Esophagus muscularis mucosa (tissue), 4 donors: ENCODE measurements around the gene SLC12A7. TPM values are rescaled to one million over a fixed set of nuclear protein-coding genes. Genes with fewer than 3 reads are reported as not detected.
A peak's percentile ranks its signal among the peaks of the same experiment; 100 is the strongest.

ENCODE experiments used
- DNase-seq: peaks from one replicate; pipeline ENCODE4 v3.0.0-alpha.2; 2017; ENCODE audit errors: extremely low spot score
- H3K27ac ChIP-seq, 4 donors: fragments of 200-600 bp; sonication (generic); replicated peaks in 1 of 4; 1 replicate in 3 of 4; 2 replicates in 1 of 4; pipeline ENCODE4 v1.5.1; 2016 to 2019; ENCODE audit warnings: mild to moderate bottlenecking in 1 of 4
- H3K27me3 ChIP-seq, 4 donors: fragments of 200-600 bp; sonication (generic); one replicate each; pipeline versions ENCODE4 v1.5.1 to v1.6.0; 2016 to 2019
- H3K36me3 ChIP-seq, 4 donors: fragments of 200-600 bp; sonication (generic); one replicate each; pipeline ENCODE4 v1.5.1; 2016 to 2019
- H3K4me1 ChIP-seq, 4 donors: fragments of 200-600 bp; sonication (generic); one replicate each; pipeline ENCODE4 v1.5.1; 2016 to 2019
- H3K4me3 ChIP-seq, 4 donors: fragments of 200-600 bp; sonication (generic); 1 replicate in 2 of 4; 2 replicates in 2 of 4; pipeline ENCODE4 v1.5.1; 2016 to 2019; ENCODE audit warnings: mild to moderate bottlenecking in 4 of 4, moderate library complexity in 1 of 4
- H3K9me3 ChIP-seq, 4 donors: fragments of 200-600 bp; sonication (generic); 1 replicate in 3 of 4; 2 replicates in 1 of 4; pipeline ENCODE4 v1.5.1; 2016 to 2019
- EP300 ChIP-seq: sonication (generic); formaldehyde crosslinking; IDR thresholded peaks from one replicate; pipeline ENCODE4 v1.6.1; 2017; ENCODE audit warnings: antibody characterized with exemption
- POLR2A ChIP-seq: fragments of 450-650 bp; IDR thresholded peaks from one replicate; pipeline ENCODE4 v1.6.1; 2017; ENCODE audit warnings: antibody characterized with exemption, moderate library complexity, mild to moderate bottlenecking, low read depth
- POLR2AphosphoS5 ChIP-seq, 2 donors: sonication (generic); formaldehyde crosslinking; IDR thresholded peaks; one replicate each; pipeline ENCODE4 v1.6.1; 2017; ENCODE audit warnings: antibody characterized with exemption in 2 of 2
- WGBS: methylation state at CpG from one replicate; pipeline ENCODE4 v1.1.5; 2018; 5-methylcytosine and 5-hydroxymethylcytosine counted together
- intact Hi-C: fragments of 100-400 bp; cut with DNase I; formaldehyde crosslinking; loops from one replicate; pipeline ENCODE4 v1.15.1; 2023
- total RNA-seq, 4 donors: library from RNA; depleted of rRNA; stranded (reverse); fragments of >200 nt; gene quantifications; one replicate each; pipeline versions ENCODE4 v1.1.0 to v1.2.1, GENCODE V29; 2016
- TF ChIP-seq, protein P1 (sequence below), 3 experiments: fragments of 200-600 bp in 2 of 3; fragments of 450-650 bp in 1 of 3; sonication (generic) in 2 of 3; IDR thresholded peaks; one replicate each; pipeline ENCODE4 v1.5.1; 2017 to 2019; ENCODE audit warnings: antibody characterized with exemption in 3 of 3, mild to moderate bottlenecking in 2 of 3, moderate library complexity in 1 of 3

Gene SLC12A7
- total RNA-seq = 10 to 100 TPM; 21.6 to 35.8 (median 25.4) TPM

DNA sequence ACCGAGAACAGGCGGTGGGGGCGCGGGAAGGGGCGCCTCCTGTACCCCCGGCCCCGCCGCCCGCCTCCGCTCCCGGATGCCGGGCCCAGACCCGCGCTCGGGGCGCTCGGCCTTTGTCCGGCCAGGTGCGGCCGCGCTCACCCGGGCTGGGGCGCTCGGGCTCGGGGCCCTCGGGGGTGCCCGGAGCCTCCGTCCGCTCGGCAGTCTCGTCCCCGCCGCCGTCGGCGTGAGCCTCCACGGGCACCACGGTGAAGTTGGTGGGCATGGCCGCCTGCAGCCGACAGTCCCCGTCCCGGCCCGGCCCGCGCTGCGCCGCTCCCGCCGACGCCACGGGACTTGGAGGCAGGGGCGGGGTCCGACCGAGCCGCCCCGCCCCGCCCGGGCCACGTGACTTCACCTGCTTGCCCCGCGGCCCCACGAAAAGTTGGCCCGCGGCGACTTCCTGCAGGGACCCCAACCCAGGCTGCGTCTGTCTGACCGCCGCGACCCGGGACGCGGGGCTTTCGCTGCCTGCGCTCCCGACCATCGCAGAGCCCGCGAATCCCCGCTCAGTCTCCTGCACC lies at the start of gene SLC12A7:
Gene SLC12A7 (minus strand): TSS at position 337 of the 563 bp plus-strand sequence. CDS start 72 bp downstream, at position 265.
- Histone ChIP-seq H3K27ac (peak within 1 kb of the TSS; percentile 78 to 90 (median 85)), H3K36me3 (peaks cover 0 to 5% (median 0%) of the 10 kb centered on the region in 4 donors), H3K27me3 (no peaks in the 10 kb centered on the region), H3K4me3 (peak within 1 kb of the TSS; percentile 76 to 96 (median 89)), H3K4me1 (peaks cover 32 to 55% (median 43%) of the 10 kb centered on the region in 4 donors), H3K9me3 (no peaks in the 10 kb centered on the region)
- WGBS = 4% methylated on average over 18 of the region's 79 CpGs
- DNase-seq = no peak
- intact Hi-C loops = loop anchor here (10.0 kb wide), 1 partner anchor 107 kb away; the partner anchor contains the start of gene NKD2
- TF ChIP-seq, protein P1, sequence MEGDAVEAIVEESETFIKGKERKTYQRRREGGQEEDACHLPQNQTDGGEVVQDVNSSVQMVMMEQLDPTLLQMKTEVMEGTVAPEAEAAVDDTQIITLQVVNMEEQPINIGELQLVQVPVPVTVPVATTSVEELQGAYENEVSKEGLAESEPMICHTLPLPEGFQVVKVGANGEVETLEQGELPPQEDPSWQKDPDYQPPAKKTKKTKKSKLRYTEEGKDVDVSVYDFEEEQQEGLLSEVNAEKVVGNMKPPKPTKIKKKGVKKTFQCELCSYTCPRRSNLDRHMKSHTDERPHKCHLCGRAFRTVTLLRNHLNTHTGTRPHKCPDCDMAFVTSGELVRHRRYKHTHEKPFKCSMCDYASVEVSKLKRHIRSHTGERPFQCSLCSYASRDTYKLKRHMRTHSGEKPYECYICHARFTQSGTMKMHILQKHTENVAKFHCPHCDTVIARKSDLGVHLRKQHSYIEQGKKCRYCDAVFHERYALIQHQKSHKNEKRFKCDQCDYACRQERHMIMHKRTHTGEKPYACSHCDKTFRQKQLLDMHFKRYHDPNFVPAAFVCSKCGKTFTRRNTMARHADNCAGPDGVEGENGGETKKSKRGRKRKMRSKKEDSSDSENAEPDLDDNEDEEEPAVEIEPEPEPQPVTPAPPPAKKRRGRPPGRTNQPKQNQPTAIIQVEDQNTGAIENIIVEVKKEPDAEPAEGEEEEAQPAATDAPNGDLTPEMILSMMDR (IDR thresholded peaks at IDR 0.05) = no peak
- peak; percentile 68 for TF ChIP-seq POLR2A
- peak; percentile 61 to 73 for TF ChIP-seq POLR2AphosphoS5 (IDR thresholded peaks at IDR 0.05)

DNA sequence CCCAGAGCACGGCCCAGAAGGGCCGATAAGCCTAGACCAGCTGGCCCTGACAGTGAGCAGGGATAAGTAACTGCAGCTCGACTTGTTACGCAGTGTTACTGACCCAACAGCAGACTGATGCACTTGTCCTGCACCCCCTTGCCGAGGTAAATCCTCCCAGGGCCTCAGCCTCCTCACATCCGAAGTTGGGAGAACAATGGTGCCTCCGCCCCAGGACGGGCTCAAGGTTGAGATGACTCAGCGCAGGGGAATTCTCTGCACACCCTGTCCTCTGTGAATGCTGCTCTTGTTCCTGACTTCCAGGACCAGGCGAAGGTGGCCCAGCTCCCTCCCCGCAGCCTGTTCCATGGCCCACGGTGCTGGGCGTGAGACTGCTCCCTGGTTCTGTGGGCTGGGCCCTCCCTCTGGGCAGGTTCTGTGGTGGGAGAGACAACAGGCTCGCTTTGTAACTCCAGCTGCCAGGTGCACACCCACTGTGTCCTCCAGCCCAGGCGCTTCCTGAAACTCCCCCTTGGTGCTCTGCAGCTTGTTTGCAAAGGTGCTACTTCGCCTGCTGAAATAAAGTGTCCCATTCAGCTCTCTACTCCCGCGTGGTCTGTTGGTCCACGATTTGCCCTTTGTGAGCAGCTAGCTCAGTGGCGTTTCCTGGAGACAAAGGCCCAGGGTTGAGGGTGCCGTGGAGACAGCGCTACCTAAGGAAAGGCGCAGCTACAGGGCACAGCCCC lies 49.4 kb upstream of the SLC12A7 start:
- H3K4me1 ChIP-seq = peaks cover 6 to 16% (median 13%) of the 10 kb centered on the region in 4 donors
- 86% methylated on average over 17 of the region's 23 CpGs for WGBS
- intact Hi-C loops = no loop called here
- no peak for DNase-seq
- H3K27ac ChIP-seq = no peak overlapping the region
- H3K9me3 ChIP-seq = peaks cover 0 to 5% (median 2%) of the 10 kb centered on the region in 4 donors
- peaks cover 0 to 44% (median 9%) of the 10 kb centered on the region in 4 donors for H3K27me3 ChIP-seq
- no peaks in the 10 kb centered on the region for H3K36me3 ChIP-seq
- no peak for TF ChIP-seq POLR2AphosphoS5 (IDR thresholded peaks at IDR 0.05)
- TF ChIP-seq, protein P1 (IDR thresholded peaks at IDR 0.05) = no peak
- H3K4me3 ChIP-seq = no peak overlapping the region

DNA sequence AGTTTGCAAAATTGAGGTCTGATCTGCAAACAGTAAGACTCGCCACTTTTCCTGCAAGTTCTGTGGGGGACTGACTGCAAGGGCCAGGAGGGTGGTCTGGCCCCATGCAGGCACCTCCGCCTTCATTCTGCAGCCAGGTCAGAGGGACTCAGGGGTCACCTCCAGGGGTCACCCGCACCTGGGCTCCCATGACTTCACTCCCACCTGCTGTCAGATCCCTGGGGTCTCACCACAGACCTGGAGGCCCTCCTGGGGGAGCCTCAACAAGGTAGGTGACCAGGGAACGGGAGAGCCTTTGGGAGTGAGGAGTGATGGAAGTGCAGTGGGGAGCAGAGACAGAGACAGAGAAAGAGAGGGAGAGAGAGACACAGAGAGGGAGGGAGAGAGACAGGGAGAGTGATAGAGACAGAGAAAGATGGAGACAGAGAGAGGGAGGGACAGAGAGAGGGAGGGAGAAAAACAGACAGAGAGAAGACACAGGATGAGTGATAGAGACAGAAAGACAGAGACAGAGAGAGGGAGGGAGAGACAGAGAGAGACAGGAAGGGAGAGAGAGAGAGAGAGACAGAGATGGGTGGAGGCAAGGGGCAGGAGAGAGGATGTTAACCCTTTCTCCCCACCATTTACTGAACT lies 48.0 kb upstream of the SLC12A7 start:
- H3K9me3 ChIP-seq = peaks cover 0 to 5% (median 2%) of the 10 kb centered on the region in 4 donors
- no peaks in the 10 kb centered on the region for H3K36me3 ChIP-seq
- DNase-seq = no peak
- H3K4me3 ChIP-seq = no peak overlapping the region
- H3K4me1 ChIP-seq = peaks cover 6 to 30% (median 26%) of the 10 kb centered on the region in 4 donors
- intact Hi-C loops = no loop called here
- 63% methylated on average over 3 of the region's 4 CpGs for WGBS
- TF ChIP-seq POLR2A = no peak
- no peak for TF ChIP-seq POLR2AphosphoS5 (IDR thresholded peaks at IDR 0.05)
- no peak for TF ChIP-seq EP300
- TF ChIP-seq, protein P1 (IDR thresholded peaks at IDR 0.05) = no peak
- no peak overlapping the region for H3K27ac ChIP-seq
- peaks cover 0 to 58% (median 18%) of the 10 kb centered on the region in 4 donors for H3K27me3 ChIP-seq

DNA sequence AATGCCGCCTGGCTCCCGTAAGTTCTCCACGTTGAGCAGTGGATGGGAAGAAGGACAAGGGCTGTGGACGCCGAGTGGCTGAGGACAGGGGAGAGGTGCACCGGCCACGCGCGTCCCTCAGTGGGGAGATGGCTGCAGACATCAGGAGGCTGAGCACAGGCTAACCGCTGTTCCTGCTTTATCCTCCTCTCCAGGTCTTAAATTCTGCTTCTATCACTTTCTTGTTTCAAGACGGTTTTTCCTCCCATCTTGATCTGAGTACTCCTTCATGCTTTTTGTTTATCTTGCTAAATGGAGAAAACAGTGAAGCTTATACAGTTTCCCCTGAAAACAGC lies 47.4 kb upstream of the SLC12A7 start:
- intact Hi-C loops = no loop called here
- Histone ChIP-seq H3K36me3 (no peaks in the 10 kb centered on the region), H3K27ac (no peak overlapping the region), H3K4me3 (no peak overlapping the region), H3K9me3 (peaks cover 0 to 5% (median 2%) of the 10 kb centered on the region in 4 donors), H3K27me3 (peaks cover 0 to 64% (median 21%) of the 10 kb centered on the region in 4 donors), H3K4me1 (peaks cover 6 to 33% (median 28%) of the 10 kb centered on the region in 4 donors)
- TF ChIP-seq, protein P1 (IDR thresholded peaks at IDR 0.05) = no peak
- TF ChIP-seq POLR2AphosphoS5 (IDR thresholded peaks at IDR 0.05) = no peak
- 77% methylated on average over 11 of the region's 11 CpGs for WGBS
- no peak for DNase-seq
